IMR-90 (cell line): ENCODE measurements around the gene PLXDC2. TPM values are rescaled to one million over a fixed set of nuclear protein-coding genes. Genes with fewer than 3 reads are reported as not detected.

ENCODE experiments used
- ATAC-seq: fragments of 200-7000 bp; cut with Tn5 transposase; 2 replicates; pipeline ENCODE4 v1.9.1; 2020; ENCODE audit warnings: low read depth, mild to moderate bottlenecking, moderate library complexity
- BruUV-seq: library from RNA; stranded (reverse); fragments of 400-500 nt; replicated peaks from 2 replicates; lab custom pipeline; 2021; lab: Mats Ljungman, UMichigan
- CTCF ChIA-PET: fragments of 300-600 bp; formaldehyde crosslinking; extraction: SDS; loops from one replicate; lab custom pipeline; 2021; ENCODE audit warnings: antibody characterized with exemption; lab: Yijun Ruan, JAX
- POLR2A ChIA-PET: fragments of 300-600 bp; sonication (Branson Sonifier 250); formaldehyde crosslinking; loops from one replicate; lab custom pipeline; 2022; ENCODE audit warnings: antibody characterized with exemption; ENCODE audit not compliant: unreplicated experiment; lab: Charles Lee
- DNase-seq: peaks from one replicate; pipeline ENCODE4 v3.0.0; 2013
- H2AFZ ChIP-seq: replicated peaks from 2 replicates; pipeline ENCODE3; 2013; ENCODE audit warnings: low read length, mild to moderate bottlenecking; ENCODE audit not compliant: poor library complexity
- H2AK5ac ChIP-seq: 2 replicates; pipeline ENCODE4 v1.6.1; 2013; ENCODE audit warnings: low read depth, low read length, inconsistent platforms
- H2AK9ac ChIP-seq: replicated peaks from 2 replicates; pipeline ENCODE3; 2013; ENCODE audit warnings: mild to moderate bottlenecking, low read depth, low read length, moderate library complexity; ENCODE audit not compliant: poor library complexity
- H2BK120ac ChIP-seq: 2 replicates; pipeline ENCODE4 v1.6.1; 2013; ENCODE audit warnings: low read depth, low read length, inconsistent platforms
- H2BK15ac ChIP-seq: 3 replicates; pipeline ENCODE4 v1.6.1; 2013; ENCODE audit warnings: low read depth, low read length, inconsistent platforms
- H2BK20ac ChIP-seq: 2 replicates; pipeline ENCODE4 v1.6.1; 2013; ENCODE audit warnings: low read depth, mild to moderate bottlenecking, inconsistent platforms, low read length, moderate library complexity
- H2BK5ac ChIP-seq: 2 replicates; pipeline ENCODE4 v1.6.1; 2013; ENCODE audit warnings: mild to moderate bottlenecking, low read depth, low read length, inconsistent platforms; ENCODE audit not compliant: poor library complexity, severe bottlenecking
- H3K14ac ChIP-seq: replicated peaks from 2 replicates; pipeline ENCODE4 v1.6.1; 2013; ENCODE audit warnings: low read depth, low read length, inconsistent platforms
- H3K18ac ChIP-seq: 2 replicates; pipeline ENCODE4 v1.6.1; 2013; ENCODE audit warnings: low read depth, low read length, control low read depth
- H3K23ac ChIP-seq: 2 replicates; pipeline ENCODE4 v1.6.1; 2013; ENCODE audit warnings: low read depth, low read length, inconsistent platforms
- H3K27ac ChIP-seq: 2 replicates; pipeline ENCODE4 v1.5.1; 2013; ENCODE audit warnings: mild to moderate bottlenecking, control low read depth, low read length; ENCODE audit not compliant: insufficient read depth
- H3K27me3 ChIP-seq: 2 replicates; pipeline ENCODE4 v1.6.1; 2013; ENCODE audit warnings: low read length; ENCODE audit not compliant: control insufficient read depth, insufficient read depth
- H3K36me3 ChIP-seq: 2 replicates; pipeline ENCODE4 v1.6.1; 2013; ENCODE audit warnings: low read length, mixed read lengths; ENCODE audit not compliant: control insufficient read depth, insufficient read depth
- H3K4ac ChIP-seq: 2 replicates; pipeline ENCODE4 v1.6.1; 2013; ENCODE audit warnings: low read depth, low read length, inconsistent platforms
- H3K4me1 ChIP-seq: 2 replicates; pipeline ENCODE4 v1.6.1; 2013; ENCODE audit warnings: low read length, mixed read lengths; ENCODE audit not compliant: control insufficient read depth, insufficient read depth
- H3K4me2 ChIP-seq: 2 replicates; pipeline ENCODE4 v1.6.1; 2013; ENCODE audit warnings: low read depth, mild to moderate bottlenecking, control low read depth, low read length, moderate library complexity
- H3K4me3 ChIP-seq: 2 replicates; pipeline ENCODE4 v1.5.1; 2013; ENCODE audit warnings: low read depth, mild to moderate bottlenecking, control low read depth, low read length, moderate library complexity; ENCODE audit not compliant: insufficient read depth
- H3K56ac ChIP-seq: 2 replicates; pipeline ENCODE4 v1.6.1; 2013; ENCODE audit warnings: low read length, inconsistent platforms; ENCODE audit not compliant: insufficient read depth; ENCODE audit errors: extremely low read depth
- H3K79me1 ChIP-seq, 2 experiments: 2 replicates each; pipeline ENCODE4 v1.6.1; 2013; ENCODE audit warnings: low read length in 2 of 2, inconsistent platforms in 1 of 2, low read depth in 1 of 2
- H3K9ac ChIP-seq: 2 replicates; pipeline ENCODE4 v1.6.1; 2013; ENCODE audit warnings: low read depth, low read length, control low read depth
- H3K9me1 ChIP-seq: 2 replicates; pipeline ENCODE4 v1.6.1; 2013; ENCODE audit warnings: low read length, inconsistent platforms; ENCODE audit not compliant: insufficient read depth
- H3K9me3 ChIP-seq: 2 replicates; pipeline ENCODE4 v1.6.1; 2013; ENCODE audit warnings: low read length; ENCODE audit not compliant: control insufficient read depth, insufficient read depth
- H4K20me1 ChIP-seq: 2 replicates; pipeline ENCODE4 v1.6.1; 2013; ENCODE audit warnings: low read length, inconsistent platforms; ENCODE audit not compliant: insufficient read depth
- H4K5ac ChIP-seq: 2 replicates; pipeline ENCODE4 v1.6.1; 2013; ENCODE audit warnings: mild to moderate bottlenecking, low read depth, low read length, control low read depth
- H4K8ac ChIP-seq, 2 experiments: 2 replicates each; pipeline ENCODE4 v1.6.1; 2013; ENCODE audit warnings: low read depth in 2 of 2, low read length in 2 of 2, control low read depth in 1 of 2, inconsistent platforms in 1 of 2
- H4K91ac ChIP-seq: 2 replicates; pipeline ENCODE4 v1.6.1; 2013; ENCODE audit warnings: low read depth, low read length, inconsistent platforms; ENCODE audit not compliant: insufficient read depth
- BHLHE40 ChIP-seq: fragments of 150-350 bp; IDR thresholded peaks from 2 replicates; pipeline ENCODE4 v1.6.1; 2016; ENCODE audit warnings: mild to moderate bottlenecking, low read depth, low read length
- CEBPB ChIP-seq: IDR thresholded peaks from 2 replicates; pipeline ENCODE4 v1.6.1; 2012; ENCODE audit warnings: low read depth, low read length, improper control_type of control experiment
- CHD1 ChIP-seq: IDR thresholded peaks from 2 replicates; pipeline ENCODE4 v1.6.1; 2012; ENCODE audit warnings: low read depth, low read length, improper control_type of control experiment
- CTCF ChIP-seq: conservative IDR thresholded peaks from 2 replicates; pipeline ENCODE4 v1.5.1; 2012; ENCODE audit warnings: mild to moderate bottlenecking, low read depth, low read length, improper control_type of control experiment
- ELK1 ChIP-seq: fragments of 150-350 bp; IDR thresholded peaks from 2 replicates; pipeline ENCODE4 v1.6.1; 2016; ENCODE audit warnings: low read depth, mild to moderate bottlenecking, low read length, moderate library complexity, borderline replicate concordance
- FOS ChIP-seq: fragments of 150-350 bp; IDR thresholded peaks from 2 replicates; pipeline ENCODE4 v1.6.1; 2016; ENCODE audit warnings: low read depth, low read length
- MAFK ChIP-seq: IDR thresholded peaks from 2 replicates; pipeline ENCODE4 v1.6.1; 2012; ENCODE audit warnings: low read depth, low read length, improper control_type of control experiment
- MAZ ChIP-seq: IDR thresholded peaks from 2 replicates; pipeline ENCODE4 v1.6.1; 2012; ENCODE audit warnings: low read depth, mild to moderate bottlenecking, low read length, improper control_type of control experiment, moderate library complexity, borderline replicate concordance
- NFE2L2 ChIP-seq: fragments of 150-350 bp; IDR thresholded peaks from 2 replicates; pipeline ENCODE4 v1.6.1; 2016; ENCODE audit warnings: low read depth, mild to moderate bottlenecking, low read length
- POLR2A ChIP-seq: IDR thresholded peaks from 2 replicates; pipeline ENCODE4 v1.6.1; 2012; ENCODE audit warnings: mild to moderate bottlenecking, low read depth, low read length
- RAD21 ChIP-seq: IDR thresholded peaks from 2 replicates; pipeline ENCODE4 v1.6.1; 2012; ENCODE audit warnings: low read length, improper control_type of control experiment
- RCOR1 ChIP-seq: IDR thresholded peaks from 2 replicates; pipeline ENCODE4 v1.6.1; 2012; ENCODE audit warnings: mild to moderate bottlenecking, low read length, improper control_type of control experiment; ENCODE audit not compliant: insufficient replicate concordance
- RFX5 ChIP-seq: IDR thresholded peaks from 2 replicates; pipeline ENCODE4 v1.8.0; 2012; ENCODE audit warnings: low read depth, mild to moderate bottlenecking, low read length, moderate library complexity
- SMC3 ChIP-seq: fragments of 150-350 bp; IDR thresholded peaks from 2 replicates; pipeline ENCODE4 v1.6.1; 2016; ENCODE audit warnings: low read depth, mild to moderate bottlenecking, antibody characterized with exemption, low read length, moderate library complexity
- USF2 ChIP-seq: fragments of 150-350 bp; IDR thresholded peaks from 2 replicates; pipeline ENCODE4 v1.6.1; 2017; ENCODE audit warnings: mild to moderate bottlenecking, antibody characterized with exemption, low read length, low read depth
- WGBS, 2 experiments: methylation state at CpG; one replicate each; pipeline versions ENCODE4 v1.1.5 to v1.1.7; 2013; ENCODE audit warnings: missing lambda C conversion rate in 2 of 2; ENCODE audit not compliant: insufficient read length in 1 of 2; ENCODE audit errors: extremely low coverage in 2 of 2; 5-methylcytosine and 5-hydroxymethylcytosine counted together
- dilution Hi-C: fragments of 300-500 bp; cut with HindIII; formaldehyde crosslinking; loops from one replicate; pipeline ENCODE4 v1.14.3; 2018; ENCODE audit warnings: low sequenced_read_pairs; ENCODE audit not compliant: unreplicated experiment
- in situ Hi-C: fragments of 300-500 bp; cut with MboI; formaldehyde crosslinking; loops from 3 replicates; pipeline ENCODE4 v1.14.3; 2019; ENCODE audit warnings: low sequenced_read_pairs, inconsistent platforms, mixed read lengths
- intact Hi-C: fragments of 100-400 bp; cut with micrococcal nuclease; formaldehyde crosslinking; loops from 2 replicates; pipeline ENCODE4 v1.10.0; 2022
- polyA plus RNA-seq, 3 experiments: library from polyadenylated mRNA; depleted of rRNA; stranded (reverse); fragments of >200 nt; gene quantifications; 2 replicates each; pipeline ENCODE4 v1.2.3, GENCODE V29; 2012; ENCODE audit warnings: low replicate concordance in 1 of 3
- total RNA-seq: library from RNA; depleted of rRNA; stranded (reverse); fragments of >200 nt; gene quantifications from 2 replicates; pipeline ENCODE4 v1.2.3, GENCODE V29; 2012

Gene PLXDC2
- total and polyA plus RNA-seq, 2 of the 4 experiments (the other 2 are of a cell fraction), result 3.2 to 6.1 TPM

GRCh38 chr10:20144268-20144667, 328.0 kb downstream of the PLXDC2 start:
- no peak for DNase-seq
- no peak overlapping the region for H2AFZ ChIP-seq
- no peak overlapping the region for H3K23ac ChIP-seq
- no peak overlapping the region for H4K91ac ChIP-seq
- intact Hi-C loops, result no loop called here
- no peak overlapping the region for H3K9ac ChIP-seq
- H4K20me1 ChIP-seq, result no peaks in the 10 kb centered on the region
- no peak overlapping the region for H3K18ac ChIP-seq
- H2AK9ac ChIP-seq, result no peak overlapping the region
- ChIA-PET CTCF (no interaction called here), POLR2A (no interaction called here)
- no peak overlapping the region for H2BK15ac ChIP-seq
- H3K4me1 ChIP-seq, result no peaks in the 10 kb centered on the region
- H3K14ac ChIP-seq, result no peak overlapping the region
- H3K79me1 ChIP-seq, result no peaks in the 10 kb centered on the region
- TF ChIP-seq BHLHE40 (no peak), CEBPB (no peak), CHD1 (no peak), MAFK (no peak), CTCF (no peak), NFE2L2 (no peak), ELK1 (no peak), RAD21 (no peak), SMC3 (no peak), MAZ (no peak), USF2 (no peak), RCOR1 (no peak), POLR2A (no peak), FOS (no peak), RFX5 (no peak)
- H3K36me3 ChIP-seq, result no peaks in the 10 kb centered on the region
- ATAC-seq, result no peak
- H3K4ac ChIP-seq, result no peak overlapping the region
- H3K27ac ChIP-seq, result no peak overlapping the region
- no TSS peak for BruUV-seq
- H3K4me3 ChIP-seq, result no peak overlapping the region
- no peak overlapping the region for H4K8ac ChIP-seq
- no peak overlapping the region for H3K4me2 ChIP-seq
- in situ Hi-C loops, result no loop called here
- H3K9me1 ChIP-seq, result no peaks in the 10 kb centered on the region
- H3K27me3 ChIP-seq, result no peaks in the 10 kb centered on the region
- no peak overlapping the region for H4K5ac ChIP-seq
- H3K9me3 ChIP-seq, result no peaks in the 10 kb centered on the region
- dilution Hi-C loops, result no loop called here
- H2BK20ac ChIP-seq, result no peak overlapping the region
- H3K56ac ChIP-seq, result no peak overlapping the region
- no peak overlapping the region for H2BK120ac ChIP-seq
- H2BK5ac ChIP-seq, result no peak overlapping the region
- no CpG with 5 or more reads among the region's 1 CpG for WGBS, 2 experiments
- no peak overlapping the region for H2AK5ac ChIP-seq
